Activated naive CD4-positive, alpha-beta T cell (primary cell): ENCODE results near the gene SLFN14.
"Not testable (repeated sequence)": the region's sequence is repeated elsewhere in the genome, so short reads cannot be mapped to it uniquely, and the experiment has no call there.

ENCODE experiments used
- DNase-seq, 4 experiments: peaks; one replicate each; lab custom pipeline; 2025; lab: John Stamatoyannopoulos, UW

Gene SLFN14

DNA sequence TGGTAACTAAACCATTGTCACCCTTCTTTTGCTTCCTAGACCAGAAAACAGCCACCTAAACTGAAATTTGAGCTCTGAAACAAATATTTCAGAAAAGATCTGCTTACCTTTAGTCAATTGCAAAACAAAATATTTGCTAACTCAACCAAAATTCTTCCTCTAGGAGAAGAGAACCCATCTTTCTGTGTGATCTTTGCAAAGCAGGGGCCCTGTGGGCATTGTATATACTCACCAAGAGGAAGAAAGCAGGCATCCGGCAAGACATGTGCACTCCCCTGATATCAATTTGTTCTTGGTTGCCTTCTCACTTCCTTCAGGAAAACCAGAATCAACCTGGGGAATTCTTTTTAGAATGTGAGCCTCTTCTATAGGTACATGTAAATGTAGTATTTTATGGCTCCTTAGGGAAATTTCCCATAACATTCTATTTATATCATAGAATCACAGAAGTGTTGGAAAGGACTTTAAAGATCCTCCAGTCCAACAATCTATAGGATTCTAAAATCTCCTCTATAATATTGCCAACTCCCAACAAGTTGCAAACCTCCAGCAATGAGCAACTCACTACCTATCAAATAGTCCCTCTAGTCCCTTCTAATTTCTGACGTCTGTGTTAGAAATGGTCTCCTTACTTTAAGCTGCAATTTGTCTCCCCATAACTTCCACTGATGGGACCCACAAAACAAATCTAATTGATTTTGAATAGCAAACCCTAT is 966 bp downstream of the SLFN14 start:
- no peak for DNase-seq

GRCh38 chr17:35557353-35557752 is 3.3 kb downstream of the SLFN14 start:
- no peak for DNase-seq

DNA sequence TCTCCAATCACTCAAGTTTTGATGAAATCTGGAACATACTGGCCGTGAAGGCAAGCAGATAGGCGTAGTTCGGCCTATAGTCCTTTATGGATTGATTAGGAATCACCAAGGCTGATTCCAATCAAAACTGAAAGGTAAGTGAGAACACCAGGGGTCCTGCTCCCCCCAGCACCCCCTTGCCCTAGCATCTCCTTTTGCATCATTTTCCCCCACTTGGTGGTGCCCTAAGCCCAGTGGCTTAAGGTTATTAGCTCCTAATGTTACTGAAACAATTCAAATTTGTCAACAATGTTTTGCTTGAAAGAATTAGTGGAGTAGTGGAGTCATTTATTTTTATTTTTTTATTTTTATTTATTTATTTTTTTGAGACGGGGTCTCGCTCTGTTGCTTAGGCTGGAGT is 4.9 kb downstream of the SLFN14 start:
- no peak for DNase-seq

- no peak for DNase-seq
These were observed 6.0 kb downstream of the SLFN14 start for GRCh38 chr17:35554668-35555067.

GRCh38 chr17:35553310-35553709 is 7.3 kb downstream of the SLFN14 start:
- DNase-seq: no peak

GRCh38 chr17:35548978-35549377 is 11.6 kb downstream of the SLFN14 start:
- DNase-seq: no peak

DNA sequence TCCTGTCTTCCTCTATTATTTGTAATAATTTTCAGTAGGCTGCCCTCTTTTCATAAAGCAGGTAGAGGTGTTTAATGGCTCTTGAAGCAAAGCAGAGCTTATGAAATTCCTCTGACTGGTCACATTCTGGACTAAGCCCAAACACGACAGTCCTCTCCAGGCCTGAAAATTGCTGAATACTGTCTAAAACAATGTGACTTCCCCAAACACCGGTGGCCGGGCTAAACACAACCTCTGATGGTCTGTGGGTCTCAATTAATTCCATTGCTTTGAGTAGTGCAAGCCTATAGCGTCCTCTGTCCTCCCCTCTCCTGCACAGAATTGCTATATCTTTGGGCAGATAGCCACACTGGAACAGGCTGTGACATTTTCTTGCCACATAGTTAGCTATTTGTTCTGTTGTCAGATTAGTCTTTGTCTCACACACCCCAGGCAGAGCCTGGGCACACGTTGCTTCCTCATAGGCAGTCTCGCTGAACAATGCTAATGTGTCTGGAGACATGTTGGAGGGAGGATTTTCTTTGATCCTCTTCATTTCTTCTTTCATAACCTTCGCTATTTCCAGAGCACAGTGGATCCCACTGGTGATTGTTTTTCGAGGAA is 12.3 kb downstream of the SLFN14 start:
- DNase-seq: no peak

DNA sequence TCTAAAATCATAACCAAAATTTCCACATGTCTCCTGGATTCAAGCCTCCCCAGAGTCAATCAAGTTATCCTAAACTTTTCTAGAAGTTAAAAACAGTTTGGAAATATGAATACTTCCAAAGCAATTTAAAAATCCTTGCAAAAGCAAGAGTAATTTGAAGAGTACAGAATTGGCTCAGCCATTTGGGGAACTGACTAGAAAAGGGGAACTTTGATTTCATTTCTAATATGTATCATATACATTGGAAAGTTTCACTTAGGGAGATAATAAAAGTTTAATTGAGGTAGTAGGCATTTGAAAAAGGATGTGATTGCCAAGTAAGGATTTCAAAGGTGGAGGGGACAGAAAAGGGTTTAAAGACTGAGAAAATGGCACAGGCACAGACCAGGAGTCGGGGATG is 14.1 kb downstream of the SLFN14 start:
- DNase-seq: no peak

DNA sequence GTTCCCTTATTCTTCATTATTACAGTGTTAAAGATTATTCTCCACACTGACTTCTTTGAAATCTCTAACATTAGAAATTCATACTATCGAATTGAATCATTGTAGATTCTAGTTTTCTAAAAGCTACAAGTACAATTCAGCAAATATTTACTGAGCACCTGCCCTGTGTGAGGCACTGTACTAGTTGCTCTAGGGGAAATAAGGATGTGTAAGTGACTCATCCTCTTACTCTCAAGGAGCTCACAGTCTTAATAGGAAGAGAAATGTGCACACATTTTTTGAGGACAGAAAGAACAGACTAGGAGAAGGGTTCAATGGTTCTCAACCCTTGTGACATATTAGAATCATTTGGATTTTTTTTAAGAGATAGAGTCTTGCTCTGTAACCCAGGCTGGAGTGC is 15.5 kb downstream of the SLFN14 start:
- DNase-seq: no peak

DNA sequence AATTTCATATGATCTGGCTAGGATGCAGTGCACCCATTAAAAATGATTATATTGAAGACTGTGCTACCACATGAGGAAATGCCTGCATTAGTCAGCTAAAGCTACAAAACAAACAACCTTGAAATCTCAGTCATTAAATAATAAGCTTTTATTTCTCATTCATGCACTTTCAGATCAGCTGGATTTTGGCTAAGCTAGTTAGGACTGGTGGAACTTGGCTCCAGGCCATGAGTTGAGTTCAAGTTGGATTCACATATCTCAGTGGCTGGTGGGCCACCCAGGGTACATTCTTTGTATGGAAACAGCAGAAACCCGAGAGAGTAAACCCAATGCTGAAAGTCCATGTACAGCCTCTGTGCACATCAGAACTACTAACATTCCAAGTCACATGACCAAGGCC is 16.8 kb downstream of the SLFN14 start:
- no peak for DNase-seq

DNA sequence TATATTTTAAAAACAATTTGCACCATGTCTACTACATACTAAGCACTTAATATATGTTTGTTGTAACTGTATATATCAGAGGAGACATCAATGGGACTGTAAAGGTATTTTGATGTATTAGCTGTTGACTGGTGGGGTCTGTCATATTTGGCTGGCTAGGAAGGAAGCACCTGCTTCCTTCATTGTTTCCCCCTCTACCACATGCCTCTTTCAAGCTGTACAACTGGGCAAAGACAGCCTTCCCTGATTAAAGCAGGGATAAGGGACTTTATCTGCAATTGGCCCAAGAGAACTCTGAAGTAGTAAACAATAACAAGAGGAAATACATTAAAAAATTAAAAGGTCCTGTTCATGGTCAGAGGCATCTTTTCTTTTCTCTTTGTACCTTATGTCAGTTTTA is 17.6 kb downstream of the SLFN14 start:
- no peak for DNase-seq

DNA sequence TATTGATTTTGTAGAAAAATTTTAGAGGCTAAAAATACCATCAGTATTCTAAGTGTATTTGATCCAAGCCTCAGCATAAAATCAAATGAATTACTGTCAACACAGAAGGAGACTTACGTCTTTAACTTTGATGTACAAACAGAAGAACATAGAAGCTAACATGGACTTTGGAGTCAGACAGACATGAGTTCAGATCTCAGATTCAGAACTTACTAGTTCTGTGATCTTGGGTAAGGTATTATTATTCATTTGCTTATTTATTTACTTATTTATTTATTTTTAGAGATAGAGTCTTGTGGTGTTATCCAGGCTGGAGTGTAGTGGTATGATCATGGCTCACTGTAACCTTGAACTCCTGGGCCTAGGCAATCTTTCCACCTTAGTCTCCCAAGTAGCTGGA is 19.2 kb downstream of the SLFN14 start:
- DNase-seq: no peak

GRCh38 chr17:35540589-35541404 is 19.8 kb downstream of the SLFN14 start:
- no peak for DNase-seq

DNA sequence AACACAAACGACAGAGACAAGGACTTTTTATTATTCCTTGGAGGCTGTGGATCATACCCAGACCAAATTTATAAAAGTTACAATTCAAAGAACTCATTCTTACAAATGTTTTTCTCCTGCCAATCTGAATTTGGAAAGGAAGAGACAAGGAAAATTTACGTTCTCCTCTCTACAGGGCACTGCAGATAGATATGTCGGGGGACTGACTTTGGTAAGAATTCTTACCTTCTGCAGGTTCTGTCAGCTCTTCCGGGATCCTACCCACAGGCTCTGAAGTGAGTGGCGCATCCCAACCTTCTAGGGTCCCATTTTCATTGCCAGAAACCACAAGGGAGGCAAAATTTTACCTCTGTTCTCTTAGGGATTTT is 21.0 kb downstream of the SLFN14 start:
- no peak for DNase-seq

DNA sequence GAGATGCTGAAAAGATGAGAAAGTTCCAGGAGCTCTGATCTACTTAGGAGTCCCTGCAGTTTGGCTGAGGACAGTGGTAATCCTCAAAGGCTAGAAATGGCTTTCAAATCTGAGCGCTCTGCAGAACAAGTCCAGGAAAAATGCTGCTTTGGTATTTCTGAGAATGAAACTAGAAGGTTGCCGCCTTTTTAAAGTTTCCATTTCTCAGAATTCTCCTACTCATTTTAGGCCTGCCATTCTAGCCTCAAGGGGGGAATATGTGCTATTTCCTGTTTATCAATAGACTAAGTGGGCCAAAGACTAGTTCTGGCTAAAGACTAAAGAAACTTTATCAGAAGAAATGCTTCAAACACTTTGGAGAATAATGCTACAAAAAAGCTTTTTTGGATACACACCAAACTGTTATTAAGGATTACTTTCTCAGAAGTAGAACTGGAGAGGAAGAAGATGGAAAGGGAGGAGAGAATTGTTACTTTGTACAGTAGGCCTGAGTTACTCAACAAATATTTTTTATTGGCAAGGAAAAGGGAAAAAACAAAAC is 22.9 kb downstream of the SLFN14 start, which contains the start of gene SLFN12L:
Gene SLFN12L, minus strand, starts transcription at position 78 of the 541 bp plus-strand sequence. CDS start 15,314 bp downstream, outside the sequence.
- DNase-seq: no peak

GRCh38 chr17:35536664-35537171 is 23.9 kb downstream of the SLFN14 start:
- peak in 1 of 4 experiments; percentile 8 for DNase-seq

DNA sequence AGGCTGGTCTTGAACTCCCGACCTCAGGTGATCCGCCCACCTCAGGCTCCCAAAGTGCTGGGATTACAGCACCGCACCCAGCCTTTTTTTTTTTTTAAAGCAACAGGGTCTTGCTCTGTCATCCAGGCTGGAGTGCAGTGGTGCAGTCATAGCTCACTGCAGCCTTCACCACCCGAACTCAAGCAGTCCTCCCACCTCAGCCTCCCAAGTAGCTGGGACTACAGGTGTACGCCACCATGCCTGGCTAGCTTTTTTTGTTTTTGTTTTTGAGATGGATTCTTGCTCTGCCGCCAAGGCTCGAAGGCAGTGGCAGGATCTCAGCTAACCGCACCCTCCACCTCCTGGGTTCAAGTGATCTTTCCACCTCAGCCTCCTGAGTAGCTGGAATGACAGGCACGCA is 25.2 kb downstream of the SLFN14 start:
- not testable (repeated sequence) for DNase-seq

DNA sequence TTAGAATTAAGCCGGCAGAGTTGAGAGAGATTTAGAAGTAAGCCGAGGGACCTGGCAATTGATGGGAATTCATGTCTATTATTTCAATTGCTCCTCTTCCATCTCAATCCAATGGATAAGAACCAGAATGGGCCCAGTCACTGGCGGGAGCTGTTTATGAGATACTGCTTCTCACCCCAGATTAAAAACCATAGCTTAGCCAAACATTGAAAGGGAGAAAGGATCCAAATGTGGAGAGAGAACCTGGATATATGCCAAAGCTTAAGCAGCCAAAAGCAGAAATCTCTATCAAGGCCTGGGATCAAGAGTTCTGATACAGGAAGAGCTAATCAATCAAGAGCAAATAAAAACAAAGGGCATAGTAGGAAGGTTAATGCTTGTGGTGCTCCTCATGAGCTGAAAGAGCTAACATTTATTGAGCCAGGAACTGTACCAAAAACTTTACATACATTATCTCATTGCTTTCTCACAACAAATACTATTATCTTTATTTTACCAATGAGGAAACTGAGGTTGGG is 26.0 kb downstream of the SLFN14 start:
- no peak for DNase-seq

DNA sequence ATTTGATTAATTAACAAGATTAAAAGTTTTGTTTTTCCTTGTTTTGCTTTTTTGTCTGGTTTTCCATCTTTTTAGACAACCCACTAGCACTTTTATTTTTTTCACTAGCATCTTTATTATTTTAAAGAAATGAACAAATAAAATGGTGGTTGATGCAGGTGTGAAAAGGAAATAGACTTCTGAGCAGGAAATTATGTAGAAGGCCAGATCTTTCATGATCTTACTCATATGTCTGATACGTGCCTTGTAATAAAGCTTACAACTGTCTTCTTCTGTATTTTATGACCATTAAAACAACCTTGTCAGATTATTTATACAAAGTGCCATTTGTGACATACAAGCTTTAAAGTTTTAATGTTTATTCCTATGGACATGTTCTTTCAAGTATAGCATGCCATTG is 29.5 kb downstream of the SLFN14 start:
- no peak for DNase-seq

GRCh38 chr17:35529866-35530265 is 30.8 kb downstream of the SLFN14 start:
- no peak for DNase-seq

GRCh38 chr17:35529326-35529725 is 31.3 kb downstream of the SLFN14 start:
- not testable (repeated sequence) for DNase-seq

GRCh38 chr17:35523296-35523695 is 37.3 kb downstream of the SLFN14 start:
- no peak for DNase-seq
